ENCODE measurements around the gene ATP10A. TPM values are rescaled to one million over a fixed set of nuclear protein-coding genes. Genes with fewer than 3 reads are reported as not detected.

The ATP10A gene
- polyA plus RNA-seq, 1 of the 3 experiments (the other 2 are of a cell fraction): not detected

DNA sequence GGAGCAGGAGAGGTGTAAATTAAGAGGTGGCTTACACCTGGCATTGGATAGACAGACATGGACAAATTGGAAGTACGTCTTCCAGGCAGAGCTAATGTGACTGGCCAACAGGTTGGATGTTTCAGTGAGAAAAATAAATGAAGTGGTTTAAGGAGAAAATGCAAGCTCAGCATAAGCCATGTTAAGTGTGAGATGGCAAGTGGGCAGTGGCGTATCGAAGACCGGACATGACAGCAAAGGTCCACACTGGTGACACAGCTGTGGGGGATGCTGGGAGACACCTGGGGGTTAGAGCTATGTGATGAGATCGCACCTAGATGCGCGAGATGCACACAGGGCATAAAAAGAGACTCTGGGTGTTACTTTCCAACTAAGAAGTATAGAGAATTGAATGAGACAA lies 3.7 kb upstream of the ATP10A start:
- CTCF ChIA-PET: no interaction called here
- Histone ChIP-seq H2AFZ (ENCODE audit: low read depth) (no peak overlapping the region), H3F3A (replicated peaks; ENCODE audit: insufficient read depth) (no peaks in the 10 kb centered on the region), H3K9ac (no peak overlapping the region), H3K27me3 (ENCODE audit: insufficient read depth) (no peaks in the 10 kb centered on the region), H4K20me1 (ENCODE audit: insufficient read depth) (no peaks in the 10 kb centered on the region), H3K4me2 (no peak overlapping the region), H3K4me3 (ENCODE audit: low read depth in 2 of 2, low read length in 1 of 2) (no peak overlapping the region), H3K79me2 (ENCODE audit: insufficient read depth) (no peaks in the 10 kb centered on the region), H3K9me2 (no peaks in the 10 kb centered on the region), H3K4me1 (ENCODE audit: control insufficient read depth in 1 of 2, insufficient read depth in 2 of 2, low read depth in 1 of 2, low read length in 1 of 2) (no peaks in the 10 kb centered on the region; a peak in 1 of 4 replicates), H3K36me3 (replicated peaks in 1 of 2; ENCODE audit: control insufficient read depth in 1 of 2, insufficient read depth in 2 of 2, low read length in 1 of 2) (no peaks in the 10 kb centered on the region), H3K27ac (ENCODE audit: low read depth in 2 of 2, low read length in 1 of 2) (no peak overlapping the region), H3K9me3 (no peaks in the 10 kb centered on the region)
- TF ChIP-seq, protein P1, sequence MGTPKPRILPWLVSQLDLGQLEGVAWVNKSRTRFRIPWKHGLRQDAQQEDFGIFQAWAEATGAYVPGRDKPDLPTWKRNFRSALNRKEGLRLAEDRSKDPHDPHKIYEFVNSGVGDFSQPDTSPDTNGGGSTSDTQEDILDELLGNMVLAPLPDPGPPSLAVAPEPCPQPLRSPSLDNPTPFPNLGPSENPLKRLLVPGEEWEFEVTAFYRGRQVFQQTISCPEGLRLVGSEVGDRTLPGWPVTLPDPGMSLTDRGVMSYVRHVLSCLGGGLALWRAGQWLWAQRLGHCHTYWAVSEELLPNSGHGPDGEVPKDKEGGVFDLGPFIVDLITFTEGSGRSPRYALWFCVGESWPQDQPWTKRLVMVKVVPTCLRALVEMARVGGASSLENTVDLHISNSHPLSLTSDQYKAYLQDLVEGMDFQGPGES (IDR thresholded peaks at IDR 0.05; ENCODE audit: low read depth, low read length): no peak
- TF ChIP-seq GABPA (IDR thresholded peaks at IDR 0.05; ENCODE audit: low read depth): no peak
- TF ChIP-seq, protein P2, sequence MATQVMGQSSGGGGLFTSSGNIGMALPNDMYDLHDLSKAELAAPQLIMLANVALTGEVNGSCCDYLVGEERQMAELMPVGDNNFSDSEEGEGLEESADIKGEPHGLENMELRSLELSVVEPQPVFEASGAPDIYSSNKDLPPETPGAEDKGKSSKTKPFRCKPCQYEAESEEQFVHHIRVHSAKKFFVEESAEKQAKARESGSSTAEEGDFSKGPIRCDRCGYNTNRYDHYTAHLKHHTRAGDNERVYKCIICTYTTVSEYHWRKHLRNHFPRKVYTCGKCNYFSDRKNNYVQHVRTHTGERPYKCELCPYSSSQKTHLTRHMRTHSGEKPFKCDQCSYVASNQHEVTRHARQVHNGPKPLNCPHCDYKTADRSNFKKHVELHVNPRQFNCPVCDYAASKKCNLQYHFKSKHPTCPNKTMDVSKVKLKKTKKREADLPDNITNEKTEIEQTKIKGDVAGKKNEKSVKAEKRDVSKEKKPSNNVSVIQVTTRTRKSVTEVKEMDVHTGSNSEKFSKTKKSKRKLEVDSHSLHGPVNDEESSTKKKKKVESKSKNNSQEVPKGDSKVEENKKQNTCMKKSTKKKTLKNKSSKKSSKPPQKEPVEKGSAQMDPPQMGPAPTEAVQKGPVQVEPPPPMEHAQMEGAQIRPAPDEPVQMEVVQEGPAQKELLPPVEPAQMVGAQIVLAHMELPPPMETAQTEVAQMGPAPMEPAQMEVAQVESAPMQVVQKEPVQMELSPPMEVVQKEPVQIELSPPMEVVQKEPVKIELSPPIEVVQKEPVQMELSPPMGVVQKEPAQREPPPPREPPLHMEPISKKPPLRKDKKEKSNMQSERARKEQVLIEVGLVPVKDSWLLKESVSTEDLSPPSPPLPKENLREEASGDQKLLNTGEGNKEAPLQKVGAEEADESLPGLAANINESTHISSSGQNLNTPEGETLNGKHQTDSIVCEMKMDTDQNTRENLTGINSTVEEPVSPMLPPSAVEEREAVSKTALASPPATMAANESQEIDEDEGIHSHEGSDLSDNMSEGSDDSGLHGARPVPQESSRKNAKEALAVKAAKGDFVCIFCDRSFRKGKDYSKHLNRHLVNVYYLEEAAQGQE (IDR thresholded peaks at IDR 0.05; ENCODE audit: low read depth, low read length): no peak
- TF ChIP-seq MXI1 (IDR thresholded peaks at IDR 0.05; ENCODE audit: low read depth, low read length): no peak
- TF ChIP-seq SIN3A (IDR thresholded peaks at IDR 0.05; ENCODE audit: borderline replicate concordance, low read depth, low read length): no peak
- WGBS (ENCODE audit: low lambda C conversion rate): 61% methylated on average over 7 of the region's 7 CpGs
- POLR2A ChIA-PET: no interaction called here
- no peak for DNase-seq

DNA sequence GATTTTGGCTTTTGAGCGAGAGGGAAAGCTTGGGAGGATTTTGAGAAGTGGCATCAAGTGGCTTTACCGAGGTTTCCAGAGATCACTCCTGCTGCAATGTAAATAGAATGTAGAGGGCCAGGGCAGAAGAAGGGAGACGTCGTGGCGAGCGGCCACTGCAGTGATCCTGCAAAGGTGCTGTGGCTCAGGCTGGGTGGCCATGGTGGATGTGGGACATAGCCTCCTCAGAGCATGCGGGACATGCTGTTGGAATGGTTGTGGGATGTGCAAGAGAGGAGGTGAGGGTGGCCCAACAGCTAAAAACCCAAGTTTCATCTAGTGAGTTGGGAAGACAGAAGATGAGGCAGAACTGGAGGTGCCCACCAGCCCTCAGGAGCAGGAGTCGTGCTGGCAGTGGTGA lies 3.1 kb upstream of the ATP10A start:
- Histone ChIP-seq H3K36me3 (replicated peaks in 1 of 2; ENCODE audit: control insufficient read depth in 1 of 2, insufficient read depth in 2 of 2, low read length in 1 of 2) (no peaks in the 10 kb centered on the region), H3K79me2 (ENCODE audit: insufficient read depth) (no peaks in the 10 kb centered on the region), H3K9ac (no peak overlapping the region), H3K4me2 (no peak overlapping the region), H4K20me1 (ENCODE audit: insufficient read depth) (no peaks in the 10 kb centered on the region), H3K4me3 (ENCODE audit: low read depth in 2 of 2, low read length in 1 of 2) (no peak overlapping the region), H3K4me1 (ENCODE audit: control insufficient read depth in 1 of 2, insufficient read depth in 2 of 2, low read depth in 1 of 2, low read length in 1 of 2) (no peaks in the 10 kb centered on the region; a peak in 1 of 4 replicates), H3K9me3 (no peaks in the 10 kb centered on the region), H3K27ac (ENCODE audit: low read depth in 2 of 2, low read length in 1 of 2) (no peak overlapping the region), H3F3A (replicated peaks; ENCODE audit: insufficient read depth) (no peaks in the 10 kb centered on the region), H2AFZ (ENCODE audit: low read depth) (no peak overlapping the region), H3K9me2 (no peaks in the 10 kb centered on the region), H3K27me3 (ENCODE audit: insufficient read depth) (no peaks in the 10 kb centered on the region)
- 63% methylated on average over 8 of the region's 8 CpGs for WGBS (ENCODE audit: low lambda C conversion rate)
- ChIA-PET POLR2A (no interaction called here), CTCF (no interaction called here)
- no peak for DNase-seq
- TF ChIP-seq GATA2 (CRISPR knock-in tag; IDR thresholded peaks at IDR 0.05) (no peak), ELF1 (IDR thresholded peaks at IDR 0.05) (no peak), RCOR1 (IDR thresholded peaks at IDR 0.05; ENCODE audit: low read length) (no peak), RFX5 (IDR thresholded peaks at IDR 0.05; ENCODE audit: low read length) (no peak)
- TF ChIP-seq, protein P3, sequence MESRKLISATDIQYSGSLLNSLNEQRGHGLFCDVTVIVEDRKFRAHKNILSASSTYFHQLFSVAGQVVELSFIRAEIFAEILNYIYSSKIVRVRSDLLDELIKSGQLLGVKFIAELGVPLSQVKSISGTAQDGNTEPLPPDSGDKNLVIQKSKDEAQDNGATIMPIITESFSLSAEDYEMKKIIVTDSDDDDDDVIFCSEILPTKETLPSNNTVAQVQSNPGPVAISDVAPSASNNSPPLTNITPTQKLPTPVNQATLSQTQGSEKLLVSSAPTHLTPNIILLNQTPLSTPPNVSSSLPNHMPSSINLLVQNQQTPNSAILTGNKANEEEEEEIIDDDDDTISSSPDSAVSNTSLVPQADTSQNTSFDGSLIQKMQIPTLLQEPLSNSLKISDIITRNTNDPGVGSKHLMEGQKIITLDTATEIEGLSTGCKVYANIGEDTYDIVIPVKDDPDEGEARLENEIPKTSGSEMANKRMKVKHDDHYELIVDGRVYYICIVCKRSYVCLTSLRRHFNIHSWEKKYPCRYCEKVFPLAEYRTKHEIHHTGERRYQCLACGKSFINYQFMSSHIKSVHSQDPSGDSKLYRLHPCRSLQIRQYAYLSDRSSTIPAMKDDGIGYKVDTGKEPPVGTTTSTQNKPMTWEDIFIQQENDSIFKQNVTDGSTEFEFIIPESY (IDR thresholded peaks at IDR 0.05; ENCODE audit: borderline replicate concordance, low read depth): no peak
